ENCODE measurements around the gene NR1H2. TPM values are rescaled to one million over a fixed set of nuclear protein-coding genes. Genes with fewer than 3 reads are reported as not detected.
A peak's percentile ranks its signal among the peaks of the same experiment; 100 is the strongest.
"Not testable (repeated sequence)": the region's sequence is repeated elsewhere in the genome, so short reads cannot be mapped to it uniquely, and the experiment has no call there.

Gene NR1H2
- 68.4 TPM for total RNA-seq
- long read RNA-seq, transcript NR1H2-201 (10 exons, 1,998 nt), result major isoform, 267 of 327 reads
- long read RNA-seq, transcript NR1H2-211 (10 exons, 1,830 nt), result minor isoform, 5 of 327 reads
- long read RNA-seq, partial matches to known transcripts, result 36 of 327 reads
- long read RNA-seq, other reads (novel, unspliced or antisense), result 15 of 327 reads

DNA sequence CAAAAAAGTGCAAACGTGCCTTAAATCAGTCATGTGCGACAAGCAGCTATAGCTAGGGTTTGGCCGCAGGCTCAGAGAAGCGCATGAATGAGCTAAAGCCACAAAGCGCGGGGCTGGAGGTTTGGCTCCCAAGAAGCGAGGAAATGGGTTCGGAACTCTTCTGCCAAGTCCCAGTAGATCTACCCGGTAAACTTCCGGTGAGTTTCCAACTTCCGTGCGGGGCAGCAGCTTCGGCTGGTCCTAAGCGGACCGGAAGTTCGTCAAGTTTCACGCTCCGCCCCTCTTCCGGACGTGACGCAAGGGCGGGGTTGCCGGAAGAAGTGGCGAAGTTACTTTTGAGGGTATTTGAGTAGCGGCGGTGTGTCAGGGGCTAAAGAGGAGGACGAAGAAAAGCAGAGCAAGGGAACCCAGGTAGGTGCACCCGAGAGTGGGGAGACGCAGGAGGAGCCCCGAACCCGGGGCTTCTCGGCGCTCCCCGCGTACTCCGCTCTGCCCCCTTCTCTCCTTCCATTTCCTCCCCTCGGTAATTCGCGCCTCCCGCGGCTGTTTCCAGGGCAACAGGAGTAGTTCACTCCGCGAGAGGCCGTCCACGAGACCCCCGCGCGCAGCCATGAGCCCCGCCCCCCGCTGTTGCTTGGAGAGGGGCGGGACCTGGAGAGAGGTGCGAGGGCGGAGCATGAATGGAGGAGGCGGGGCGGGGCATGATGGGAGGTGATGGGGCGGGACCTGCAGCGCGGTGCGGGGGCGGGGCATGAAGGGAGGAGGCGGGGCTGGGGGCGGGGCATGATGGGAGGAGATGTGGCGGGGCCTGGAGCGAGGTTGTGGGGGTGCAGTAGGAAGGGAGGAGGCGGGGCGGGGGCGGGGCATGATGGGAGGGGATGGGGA is at the start of gene NR1H2:
NR1H2 (plus strand) TSS at position 292 of the 885 bp plus-strand sequence. CDS start 1,149 bp downstream, outside the sequence.
- ATAC-seq (ENCODE audit: poor library complexity) (peak; percentile 95), DNase-seq (peak; percentile 97)
- intact Hi-C loops (cut with DNase I), result no loop called here

DNA sequence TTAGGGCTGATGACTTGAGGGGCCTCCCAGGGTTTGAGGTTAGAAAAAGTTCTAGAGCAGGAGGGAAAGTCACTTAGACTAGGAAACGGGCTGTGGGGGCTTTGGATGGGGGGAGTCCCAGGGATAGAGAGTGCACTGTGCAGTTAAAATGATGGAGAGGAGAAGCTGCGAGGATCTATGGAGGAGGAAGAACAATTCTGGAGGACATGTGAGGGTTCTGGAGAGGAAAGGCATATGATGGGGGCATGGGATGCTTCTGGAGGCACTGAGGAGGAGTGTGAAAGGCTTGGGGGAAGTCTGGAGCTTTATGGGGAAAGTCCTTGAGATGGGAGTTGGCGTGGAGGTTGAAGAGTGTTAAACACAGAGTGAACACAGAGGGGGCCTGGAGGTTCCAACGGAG is 49.2 kb upstream of the NR1H2 start:
- ATAC-seq (ENCODE audit: poor library complexity) (no peak), DNase-seq (no peak)

DNA sequence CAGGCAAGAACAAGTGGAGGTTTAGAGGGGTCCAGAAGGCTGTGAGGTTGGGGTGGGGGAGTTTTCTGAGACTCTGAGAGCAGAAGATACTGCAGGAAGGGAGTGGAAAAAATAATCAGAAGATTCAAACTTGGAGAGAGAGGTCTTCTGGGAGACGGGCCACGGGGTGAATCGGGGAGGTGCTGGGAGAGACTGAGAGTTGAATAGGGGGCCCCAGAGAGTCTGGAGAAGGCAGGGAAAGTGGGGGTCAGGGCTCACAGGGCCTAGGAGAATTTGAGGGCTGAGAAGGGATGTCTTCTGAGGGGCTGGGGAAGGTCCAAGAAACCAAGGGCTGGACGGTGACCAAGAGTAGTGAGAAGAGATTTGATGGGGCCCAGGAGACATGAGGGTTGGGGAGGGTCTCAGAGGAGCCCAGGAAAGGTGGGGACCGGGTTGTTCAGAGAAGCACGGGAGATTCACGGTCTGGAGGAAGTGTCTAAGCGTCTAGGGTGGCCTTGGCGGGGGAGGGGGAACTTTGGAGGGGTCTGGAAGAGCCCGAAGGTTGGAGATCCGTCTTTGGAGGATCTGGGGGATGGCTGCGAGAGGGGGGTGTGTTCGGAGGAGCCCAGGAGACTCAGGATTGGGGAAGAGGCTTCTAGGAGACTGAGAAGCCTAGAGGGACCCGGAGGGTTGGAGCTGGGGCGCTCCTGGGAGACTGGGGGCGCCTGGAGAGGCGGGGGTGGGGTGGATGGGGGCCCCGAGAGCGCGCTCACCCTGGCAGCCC is 48.6 kb upstream of the NR1H2 start:
- intact Hi-C loops (cut with DNase I), result no loop called here
- no peak for ATAC-seq (ENCODE audit: poor library complexity)
- no peak for DNase-seq

More for the DNA sequence above, 49.2 kb upstream of the NR1H2 start:
- intact Hi-C loops (cut with DNase I), result no loop called here

DNA sequence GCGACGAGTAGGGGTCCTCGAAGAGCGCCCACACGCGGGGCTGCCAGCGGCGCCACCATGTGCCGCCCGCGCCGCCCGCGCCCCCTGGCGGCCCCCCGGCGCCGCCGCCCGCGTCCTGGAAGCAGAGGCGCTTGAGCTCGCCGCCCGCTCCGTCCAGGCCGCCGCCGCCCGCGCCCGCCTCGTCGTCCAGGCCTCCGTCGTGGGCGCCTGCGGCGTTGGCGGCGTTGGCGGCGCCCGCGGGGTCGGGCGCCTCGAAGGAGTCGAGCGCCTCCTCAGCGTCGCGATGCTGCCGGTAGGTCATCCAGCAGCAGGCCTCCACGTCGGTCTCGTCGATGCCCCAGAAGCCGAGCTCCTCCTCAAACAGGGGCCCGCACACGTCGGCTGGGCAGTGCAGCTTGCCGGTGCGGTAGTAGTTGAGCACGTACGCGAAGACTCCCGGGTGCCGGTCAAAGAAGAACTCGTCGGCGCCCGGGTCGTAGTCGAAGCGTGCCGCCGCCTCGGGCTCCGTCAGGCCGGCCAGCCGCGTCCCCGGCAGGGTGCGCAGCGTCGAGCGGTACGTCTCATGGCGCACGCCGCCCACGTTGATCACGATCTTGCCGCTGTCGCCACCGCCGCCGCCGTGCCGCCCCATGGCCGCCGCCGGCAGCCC is 47.9 kb upstream of the NR1H2 start:
- DNase-seq (no peak), ATAC-seq (ENCODE audit: poor library complexity) (no peak)
- intact Hi-C loops (cut with DNase I), result no loop called here

DNA sequence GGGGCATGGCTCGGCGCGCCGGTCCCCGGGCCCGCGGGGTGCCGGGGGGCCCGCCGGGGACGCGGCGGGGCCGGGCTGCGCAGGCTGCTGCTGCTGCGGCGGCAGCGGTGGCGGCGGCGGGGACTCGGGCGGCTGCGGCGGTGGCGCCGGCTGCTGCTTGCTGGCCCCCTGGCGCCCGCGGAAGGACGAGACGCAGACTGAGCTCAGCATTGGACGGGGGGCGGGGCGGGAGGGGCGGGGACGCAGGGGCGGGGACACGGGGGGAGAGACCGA is 47.4 kb upstream of the NR1H2 start:
- ATAC-seq (ENCODE audit: poor library complexity), result no peak
- intact Hi-C loops (cut with DNase I), result no loop called here
- no peak for DNase-seq

DNA sequence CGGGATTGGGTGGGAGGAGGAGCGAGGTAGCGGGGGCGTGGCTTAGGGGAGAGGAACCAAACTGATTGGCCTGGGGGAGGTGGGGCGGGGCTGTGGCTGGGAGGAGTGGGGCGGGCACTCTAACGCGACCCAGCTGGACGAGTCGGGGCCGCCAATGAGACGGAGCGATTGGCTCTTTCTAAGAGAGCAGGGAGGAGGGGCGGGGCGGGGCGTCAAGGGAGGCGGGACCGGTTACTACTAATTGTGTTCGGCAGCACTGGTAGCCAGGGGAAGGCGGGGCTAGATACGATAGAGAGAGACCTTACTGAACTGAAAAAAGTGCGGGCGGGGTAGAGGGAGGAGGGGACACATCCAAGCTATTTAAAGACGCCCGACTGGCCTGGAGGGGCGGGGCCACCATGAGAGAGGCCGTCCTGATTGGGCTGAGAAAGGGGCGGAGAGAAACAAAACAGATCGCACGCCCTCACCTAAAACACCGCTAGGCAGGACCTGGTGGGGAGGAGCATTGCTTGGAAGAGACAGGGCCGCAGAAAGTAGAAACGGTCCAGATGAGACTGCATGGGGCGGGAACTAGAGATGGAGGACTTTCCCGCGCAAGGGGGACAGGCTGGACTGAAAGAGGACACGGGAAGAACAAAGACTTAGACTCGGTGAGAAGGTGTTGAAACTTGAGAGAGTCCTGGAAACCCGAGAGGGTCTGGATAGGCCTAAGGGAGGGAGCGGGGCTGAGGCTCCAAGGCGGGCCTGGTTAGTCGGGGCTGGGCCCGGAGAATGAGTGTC is 46.9 kb upstream of the NR1H2 start, which contains the start of gene KCNC3:
KCNC3 (minus strand) TSS at position 232 of the 780 bp plus-strand sequence. CDS start 295 bp downstream, outside the sequence.
- ATAC-seq (ENCODE audit: poor library complexity) (peak; percentile 80), DNase-seq (peak; percentile 99)
- intact Hi-C loops (cut with DNase I), result no loop called here

DNA sequence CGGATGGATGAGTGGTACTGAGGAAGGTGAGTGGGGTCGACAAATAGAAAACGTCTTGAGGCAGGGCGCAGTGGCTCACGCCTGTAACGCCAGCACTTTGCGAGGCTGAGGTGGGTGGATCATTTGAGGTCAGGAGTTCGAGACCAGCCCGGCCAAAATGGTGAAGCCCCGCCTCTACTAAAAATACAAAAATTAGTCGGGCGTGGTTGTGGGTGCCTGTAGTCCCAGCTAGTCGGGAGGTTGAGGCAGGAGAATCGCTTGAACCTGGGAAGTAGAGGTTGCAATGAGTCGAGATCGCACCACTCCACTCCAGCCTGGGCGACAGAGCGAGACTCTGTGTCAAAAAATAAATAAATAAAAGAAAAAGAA is 46.3 kb upstream of the NR1H2 start:
- intact Hi-C loops (cut with DNase I); ATAC-seq (ENCODE audit: poor library complexity); DNase-seq: not testable (repeated sequence)

DNA sequence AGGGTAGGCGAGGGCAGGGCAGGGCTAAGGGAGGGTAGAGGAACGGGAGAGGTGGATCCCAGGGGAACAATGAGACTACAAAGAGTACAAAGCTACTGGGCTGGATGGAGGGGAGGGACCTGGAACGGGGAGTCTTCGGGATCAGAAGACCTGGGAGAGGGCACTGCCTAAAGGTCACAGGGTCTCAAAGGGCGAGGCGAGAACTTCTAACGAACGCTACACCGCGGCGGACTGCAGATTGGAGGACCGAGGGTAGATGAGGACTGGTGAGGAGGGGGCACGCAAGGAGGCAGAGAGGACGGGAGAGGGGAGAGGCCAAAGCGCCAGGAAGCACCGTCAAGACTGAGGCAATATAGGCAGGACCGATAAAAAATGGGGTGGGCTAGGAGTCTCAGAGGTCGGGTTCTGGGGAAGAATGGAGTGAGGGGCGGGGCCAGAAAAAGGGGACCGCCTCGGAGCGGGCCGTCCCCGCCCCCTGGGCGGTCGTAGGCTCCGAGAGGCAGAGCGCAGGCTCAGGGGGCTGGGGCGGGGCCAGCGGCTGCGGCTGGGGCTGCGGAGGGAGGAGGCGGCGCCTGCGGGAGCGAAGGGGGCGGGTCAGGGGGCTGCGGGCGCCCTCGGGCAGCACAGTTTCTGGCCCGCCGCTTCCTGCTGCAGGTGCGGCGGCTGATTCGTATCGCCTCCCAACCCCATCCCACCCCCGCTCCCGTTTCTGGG is 45.7 kb upstream of the NR1H2 start:
- DNase-seq, result peak; percentile 89
- intact Hi-C loops (cut with DNase I), result no loop called here
- ATAC-seq (ENCODE audit: poor library complexity), result peak; percentile 62

DNA sequence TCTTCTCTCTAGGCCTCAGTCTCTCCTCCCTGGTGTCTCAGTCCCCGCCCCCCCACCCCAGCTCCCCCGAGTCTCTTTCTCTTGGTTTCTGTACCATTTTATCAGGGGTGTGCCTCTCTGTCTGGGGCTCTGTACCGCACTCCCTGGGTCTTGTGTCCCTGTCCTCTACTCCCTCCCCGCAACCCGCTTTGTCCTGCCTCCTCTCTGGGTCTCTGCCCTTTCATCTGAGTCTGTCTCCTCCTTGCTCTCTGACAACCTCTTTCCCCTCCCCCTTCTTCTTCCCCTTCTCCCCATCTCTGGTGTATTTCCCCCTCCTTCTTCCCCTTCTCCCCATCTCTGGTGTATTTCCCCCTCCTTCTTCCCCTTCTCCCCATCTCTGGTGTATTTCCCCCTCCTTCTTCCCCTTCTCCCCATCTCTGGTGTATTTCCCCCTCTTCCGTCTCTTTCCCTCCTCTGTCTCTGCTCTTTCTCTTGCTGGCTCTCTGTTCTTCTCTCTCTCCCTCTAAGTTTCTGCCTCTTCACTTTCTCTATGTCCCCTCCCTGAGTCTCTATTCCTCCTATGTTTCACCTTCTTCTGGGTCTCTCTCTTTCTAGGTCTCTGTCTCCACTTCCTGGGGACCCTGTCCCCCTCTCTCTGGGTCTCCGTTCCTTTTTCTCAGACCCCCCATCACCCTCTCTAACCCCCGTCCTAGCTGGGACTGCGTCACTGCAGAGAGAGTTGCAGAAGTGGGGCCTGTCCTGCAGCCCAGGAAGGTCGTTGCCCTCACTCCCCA is 44.9 kb upstream of the NR1H2 start:
- DNase-seq (no peak), ATAC-seq (ENCODE audit: poor library complexity) (no peak)

DNA sequence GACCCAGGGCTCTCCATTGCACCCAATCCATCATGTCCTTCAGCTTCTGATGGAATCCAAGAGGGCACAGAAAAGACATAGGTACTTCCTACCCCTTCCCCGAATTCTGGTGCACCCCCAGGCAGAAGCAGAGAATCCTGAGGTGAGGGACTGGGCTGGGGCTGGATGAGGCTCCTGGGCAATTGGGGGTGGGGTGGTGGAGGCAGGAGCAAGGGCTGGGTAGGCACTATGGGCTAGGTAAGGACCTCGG is 44.3 kb upstream of the NR1H2 start:
- intact Hi-C loops (cut with DNase I), result no loop called here
- DNase-seq (no peak), ATAC-seq (ENCODE audit: poor library complexity) (no peak)

More for the DNA sequence above, 44.9 kb upstream of the NR1H2 start:
- intact Hi-C loops (cut with DNase I), result no loop called here

DNA sequence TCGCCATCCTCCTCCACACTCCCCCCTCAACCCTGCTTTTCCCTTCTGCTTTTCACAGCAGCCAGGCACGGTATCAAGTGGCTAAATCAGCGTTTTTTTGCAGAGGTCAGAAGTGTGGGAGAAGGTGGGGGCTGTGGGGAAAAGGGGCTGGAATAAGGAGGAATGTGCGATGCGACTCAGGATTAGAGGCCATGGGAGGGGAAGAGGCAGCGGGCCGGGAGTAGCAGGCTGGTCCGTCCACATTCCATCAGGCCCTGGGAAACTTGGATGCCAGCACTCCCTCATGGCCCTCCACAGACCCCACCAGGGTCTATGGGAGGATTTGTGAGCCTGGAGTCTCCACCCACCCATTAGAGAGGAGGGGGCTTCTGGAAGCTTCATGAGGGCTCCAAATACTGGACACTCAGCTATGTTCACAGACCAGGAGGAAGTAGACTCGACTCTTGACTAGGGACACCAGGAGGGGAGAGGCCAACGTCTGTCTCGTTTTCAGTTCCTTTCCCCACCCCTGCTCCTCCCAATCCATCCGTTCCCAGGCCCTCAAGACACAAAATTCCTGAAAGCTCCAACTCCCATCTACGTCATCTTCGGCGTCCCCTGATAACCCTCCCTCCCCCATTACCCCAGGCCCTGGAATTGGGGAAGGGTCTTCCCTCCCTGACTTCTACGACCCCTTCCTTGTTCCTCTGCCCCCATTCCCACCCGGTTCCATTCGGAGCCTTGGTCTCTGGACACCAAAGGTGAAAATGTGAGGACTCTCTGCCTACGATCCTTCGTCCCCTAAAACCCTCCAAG is 43.8 kb upstream of the NR1H2 start:
- DNase-seq (no peak), ATAC-seq (ENCODE audit: poor library complexity) (no peak)
- intact Hi-C loops (cut with DNase I), result no loop called here

DNA sequence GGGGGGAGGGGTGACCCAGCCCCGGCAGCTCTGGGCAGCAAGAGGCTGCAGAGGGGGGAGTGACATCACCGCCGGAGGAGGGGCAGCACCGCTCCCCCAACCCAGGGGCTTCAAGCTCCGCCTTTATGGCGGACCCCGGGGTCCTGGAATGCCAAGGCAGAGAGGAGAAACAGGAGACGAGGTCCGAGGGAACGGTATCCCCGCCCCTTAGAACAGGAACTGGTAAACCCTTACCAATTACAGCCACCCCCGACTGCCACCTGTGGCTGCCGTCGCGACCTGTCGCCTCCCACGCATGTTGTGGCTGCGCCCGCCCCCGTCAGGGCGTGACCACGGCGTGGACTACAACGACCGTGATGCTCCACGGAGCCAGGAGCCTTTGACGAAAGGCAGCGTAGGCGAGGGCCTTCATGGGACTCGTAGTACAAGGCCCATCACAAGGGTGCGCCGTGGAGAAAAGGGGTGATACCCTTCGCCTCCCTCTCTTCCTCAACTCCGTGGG is 43.0 kb upstream of the NR1H2 start:
- ATAC-seq (ENCODE audit: poor library complexity) (peak; percentile 69), DNase-seq (peak; percentile 94)
- intact Hi-C loops (cut with DNase I), result no loop called here

DNA sequence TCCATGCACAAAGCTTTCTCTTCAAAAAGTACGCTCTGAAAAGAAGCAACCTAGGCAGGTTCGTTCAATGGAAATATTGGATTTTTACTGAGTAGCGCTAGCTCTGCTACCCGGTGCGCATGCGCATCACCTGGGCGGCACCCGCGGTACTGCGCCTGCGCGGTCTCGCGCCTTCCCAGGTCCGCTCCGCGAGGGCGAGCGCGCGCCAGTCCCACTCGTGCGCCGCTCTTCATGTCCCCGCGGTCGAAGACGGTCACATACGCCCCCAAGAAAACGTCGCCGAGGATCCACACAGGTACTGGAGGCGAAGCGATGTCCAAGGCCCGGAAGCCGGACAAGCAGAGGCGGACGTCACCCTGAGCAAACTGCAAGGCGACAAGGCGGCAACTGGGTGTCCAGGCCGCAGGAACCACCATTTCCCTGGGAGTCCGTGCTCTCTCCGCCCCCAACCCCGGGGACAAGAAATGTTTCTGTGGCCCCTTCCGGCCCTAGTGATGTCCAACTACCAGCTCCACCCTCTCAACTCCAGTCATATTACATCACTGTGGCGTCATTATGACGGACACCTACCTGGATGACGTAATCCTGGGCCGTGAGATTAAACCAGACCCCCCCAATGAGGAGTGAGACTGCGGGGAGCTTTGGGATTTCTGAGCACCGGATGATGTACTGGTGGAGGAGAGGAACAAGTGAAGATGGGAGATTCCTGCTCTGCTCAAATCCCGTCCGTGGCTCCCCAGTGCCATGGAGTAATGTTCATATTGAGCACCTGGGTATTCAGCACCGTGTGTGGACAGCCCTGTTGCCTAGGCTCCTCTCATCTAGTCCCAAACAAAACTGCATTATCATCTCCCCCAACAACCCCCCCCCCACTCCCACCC is 42.3 kb upstream of the NR1H2 start:
- DNase-seq (peak; percentile 87), ATAC-seq (ENCODE audit: poor library complexity) (peak; percentile 41)
- intact Hi-C loops (cut with DNase I), result no loop called here

DNA sequence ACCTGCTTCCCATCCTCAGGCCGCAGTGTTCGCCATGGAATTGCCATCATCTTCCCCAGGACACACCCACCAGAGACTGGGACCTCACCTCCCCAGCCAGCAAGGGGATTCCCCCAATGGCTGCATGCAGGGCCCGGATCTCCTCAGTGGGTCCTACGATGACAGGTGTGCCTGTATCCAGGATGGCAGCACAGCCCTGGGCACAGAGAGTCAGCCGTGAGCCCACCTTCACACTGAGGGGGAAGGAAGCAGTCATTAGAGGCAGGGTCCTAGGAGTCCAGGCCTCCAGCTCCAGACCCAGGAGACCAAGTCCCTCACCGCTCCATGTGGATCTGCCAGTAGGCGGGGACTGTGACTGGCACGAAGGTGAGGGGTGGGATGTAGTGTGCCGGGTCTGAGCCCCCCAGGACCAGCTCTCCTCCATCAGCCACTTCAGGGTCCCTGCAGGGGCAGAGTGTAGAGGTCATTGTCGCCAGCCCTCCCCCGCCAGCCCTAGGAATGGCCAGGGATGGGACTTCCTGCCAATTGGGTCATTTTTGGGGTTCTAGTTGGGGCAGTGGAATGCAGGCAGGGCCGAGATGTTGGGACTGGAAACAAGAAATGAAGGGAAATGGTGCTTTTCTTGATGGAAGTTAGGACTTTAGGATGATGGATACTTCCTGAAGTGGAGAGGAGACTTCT is 41.4 kb upstream of the NR1H2 start:
- intact Hi-C loops (cut with DNase I), result no loop called here
- ATAC-seq (ENCODE audit: poor library complexity), result no peak
- no peak for DNase-seq

DNA sequence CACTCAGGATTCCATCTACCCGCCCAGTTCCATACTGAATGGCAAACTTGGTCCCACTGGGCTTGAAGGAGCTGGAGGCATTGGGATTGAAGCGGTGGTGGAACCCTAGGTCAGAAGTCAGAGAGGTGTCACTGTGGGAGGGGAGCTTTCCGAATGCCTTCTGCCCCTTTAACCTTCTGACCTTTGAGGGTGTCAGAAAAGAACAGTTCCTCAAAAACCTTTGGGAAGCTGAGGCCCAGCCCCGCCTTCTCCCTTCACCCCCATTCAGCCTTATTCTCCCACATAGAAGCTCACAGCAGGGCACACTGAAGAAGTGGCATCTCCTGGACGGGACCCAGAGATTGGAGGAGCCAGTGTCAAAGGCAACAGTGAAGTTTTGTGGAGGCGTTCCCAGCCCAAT is 39.2 kb upstream of the NR1H2 start:
- ATAC-seq (ENCODE audit: poor library complexity), result not testable (repeated sequence)

More for the DNA sequence above, 39.2 kb upstream of the NR1H2 start:
- DNase-seq; intact Hi-C loops (cut with DNase I): not testable (repeated sequence)
